ENCODE results near the gene RASSF1. TPM values are rescaled to one million over a fixed set of nuclear protein-coding genes. Genes with fewer than 3 reads are reported as not detected.

Gene RASSF1
- total and polyA plus RNA-seq, 2 of the 13 experiments (the other 11 are each of a cell fraction or from before 2014, with no cell fraction given) = 10.2 to 27.5 TPM

DNA sequence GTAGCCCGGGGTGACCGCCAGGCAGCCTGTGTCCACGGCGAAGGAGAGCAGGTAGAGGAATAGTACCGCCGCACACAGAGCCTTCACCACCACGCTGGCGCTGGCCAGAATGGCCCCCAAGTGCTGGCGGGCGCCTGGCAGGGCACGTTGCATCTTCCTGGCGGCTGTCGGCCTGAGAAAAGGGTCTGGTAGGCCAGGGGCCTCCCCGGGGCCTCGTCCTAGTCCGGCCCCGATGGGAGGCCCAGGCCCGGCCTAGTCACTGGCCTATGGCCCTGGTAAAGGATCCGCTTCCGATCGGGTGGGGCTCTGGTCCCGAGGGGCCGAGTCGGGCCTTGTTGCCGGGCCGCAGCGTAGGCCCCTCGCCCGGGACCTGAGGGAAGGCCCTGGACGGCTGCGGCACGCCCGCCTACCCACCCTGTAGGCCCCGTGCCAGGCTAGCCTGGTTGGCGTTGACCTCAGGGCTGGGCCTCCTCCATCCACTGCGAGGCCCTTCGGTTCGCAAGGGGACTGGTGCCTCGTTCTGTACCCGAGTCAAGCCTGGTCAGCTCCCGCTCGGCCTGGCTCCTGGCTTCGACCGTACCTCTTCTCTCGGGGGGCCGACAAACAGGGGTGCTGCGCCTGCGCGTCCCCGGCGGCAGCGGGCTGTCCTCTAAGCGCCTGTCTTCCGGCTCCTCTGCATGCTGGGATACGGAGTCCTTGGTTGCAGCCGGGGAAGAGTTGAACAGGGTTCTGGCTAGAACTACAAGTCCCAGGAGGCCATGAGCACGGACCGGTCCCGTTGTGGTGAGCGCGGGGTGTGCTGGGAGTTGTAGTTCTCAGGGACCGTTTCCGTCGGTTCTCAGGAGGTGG lies 18.5 kb upstream of the RASSF1 start, which contains the start of gene TMEM115 (continued):
- TF ChIP-seq, protein P1, sequence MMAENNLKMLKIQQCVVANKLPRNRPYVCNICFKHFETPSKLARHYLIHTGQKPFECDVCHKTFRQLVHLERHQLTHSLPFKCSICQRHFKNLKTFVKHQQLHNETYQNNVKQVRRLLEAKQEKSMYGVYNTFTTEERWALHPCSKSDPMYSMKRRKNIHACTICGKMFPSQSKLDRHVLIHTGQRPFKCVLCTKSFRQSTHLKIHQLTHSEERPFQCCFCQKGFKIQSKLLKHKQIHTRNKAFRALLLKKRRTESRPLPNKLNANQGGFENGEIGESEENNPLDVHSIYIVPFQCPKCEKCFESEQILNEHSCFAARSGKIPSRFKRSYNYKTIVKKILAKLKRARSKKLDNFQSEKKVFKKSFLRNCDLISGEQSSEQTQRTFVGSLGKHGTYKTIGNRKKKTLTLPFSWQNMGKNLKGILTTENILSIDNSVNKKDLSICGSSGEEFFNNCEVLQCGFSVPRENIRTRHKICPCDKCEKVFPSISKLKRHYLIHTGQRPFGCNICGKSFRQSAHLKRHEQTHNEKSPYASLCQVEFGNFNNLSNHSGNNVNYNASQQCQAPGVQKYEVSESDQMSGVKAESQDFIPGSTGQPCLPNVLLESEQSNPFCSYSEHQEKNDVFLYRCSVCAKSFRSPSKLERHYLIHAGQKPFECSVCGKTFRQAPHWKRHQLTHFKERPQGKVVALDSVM (CRISPR knock-in tag; IDR thresholded peaks at IDR 0.05) = no peak; the same call in 1 of the 2 replicates
- TF ChIP-seq, protein P2, sequence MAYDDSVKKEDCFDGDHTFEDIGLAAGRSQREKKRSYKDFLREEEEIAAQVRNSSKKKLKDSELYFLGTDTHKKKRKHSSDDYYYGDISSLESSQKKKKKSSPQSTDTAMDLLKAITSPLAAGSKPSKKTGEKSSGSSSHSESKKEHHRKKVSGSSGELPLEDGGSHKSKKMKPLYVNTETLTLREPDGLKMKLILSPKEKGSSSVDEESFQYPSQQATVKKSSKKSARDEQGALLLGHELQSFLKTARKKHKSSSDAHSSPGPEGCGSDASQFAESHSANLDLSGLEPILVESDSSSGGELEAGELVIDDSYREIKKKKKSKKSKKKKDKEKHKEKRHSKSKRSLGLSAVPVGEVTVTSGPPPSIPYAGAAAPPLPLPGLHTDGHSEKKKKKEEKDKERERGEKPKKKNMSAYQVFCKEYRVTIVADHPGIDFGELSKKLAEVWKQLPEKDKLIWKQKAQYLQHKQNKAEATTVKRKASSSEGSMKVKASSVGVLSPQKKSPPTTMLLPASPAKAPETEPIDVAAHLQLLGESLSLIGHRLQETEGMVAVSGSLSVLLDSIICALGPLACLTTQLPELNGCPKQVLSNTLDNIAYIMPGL (CRISPR knock-in tag; IDR thresholded peaks at IDR 0.05; ENCODE audit: borderline replicate concordance in 1 of 2, low read depth in 1 of 2) = peak; percentile 54 to 79; a peak in 3 of 4 replicates
- TF ChIP-seq MXD4 (CRISPR knock-in tag; IDR thresholded peaks at IDR 0.05) = peak; percentile 79; the same call in 1 of the 2 replicates
- peak; percentile 98 for TF ChIP-seq GABPB1 (CRISPR knock-in tag; IDR thresholded peaks at IDR 0.05)
- TF ChIP-seq ZBTB7B (CRISPR knock-in tag; IDR thresholded peaks at IDR 0.05) = peak; percentile 85
- TF ChIP-seq ZNF564 (CRISPR knock-in tag; IDR thresholded peaks at IDR 0.05) = no peak
- no peak for TF ChIP-seq ZNF251 (CRISPR knock-in tag; IDR thresholded peaks at IDR 0.05)
- TF ChIP-seq CBX1 (IDR thresholded peaks at IDR 0.05; ENCODE audit: low read depth) = peak; percentile 26
- TF ChIP-seq ZSCAN22 (CRISPR knock-in tag; IDR thresholded peaks at IDR 0.05) = no peak
- TF ChIP-seq ZNF670 (CRISPR knock-in tag; IDR thresholded peaks at IDR 0.05; ENCODE audit: borderline replicate concordance) = peak; percentile 78; the same call in 1 of the 2 replicates
- no peak for TF ChIP-seq ZNF207 (IDR thresholded peaks at IDR 0.05; ENCODE audit: borderline replicate concordance)
- peak; percentile 41; the same call in 1 of the 2 replicates for TF ChIP-seq ETV5 (CRISPR knock-in tag; IDR thresholded peaks at IDR 0.05; ENCODE audit: borderline replicate concordance)
- TF ChIP-seq, protein P3, sequence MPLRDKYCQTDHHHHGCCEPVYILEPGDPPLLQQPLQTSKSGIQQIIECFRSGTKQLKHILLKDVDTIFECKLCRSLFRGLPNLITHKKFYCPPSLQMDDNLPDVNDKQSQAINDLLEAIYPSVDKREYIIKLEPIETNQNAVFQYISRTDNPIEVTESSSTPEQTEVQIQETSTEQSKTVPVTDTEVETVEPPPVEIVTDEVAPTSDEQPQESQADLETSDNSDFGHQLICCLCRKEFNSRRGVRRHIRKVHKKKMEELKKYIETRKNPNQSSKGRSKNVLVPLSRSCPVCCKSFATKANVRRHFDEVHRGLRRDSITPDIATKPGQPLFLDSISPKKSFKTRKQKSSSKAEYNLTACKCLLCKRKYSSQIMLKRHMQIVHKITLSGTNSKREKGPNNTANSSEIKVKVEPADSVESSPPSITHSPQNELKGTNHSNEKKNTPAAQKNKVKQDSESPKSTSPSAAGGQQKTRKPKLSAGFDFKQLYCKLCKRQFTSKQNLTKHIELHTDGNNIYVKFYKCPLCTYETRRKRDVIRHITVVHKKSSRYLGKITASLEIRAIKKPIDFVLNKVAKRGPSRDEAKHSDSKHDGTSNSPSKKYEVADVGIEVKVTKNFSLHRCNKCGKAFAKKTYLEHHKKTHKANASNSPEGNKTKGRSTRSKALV (CRISPR knock-in tag; IDR thresholded peaks at IDR 0.05) = 0 out of 2 replicates have a peak, but pooled peaks have one; percentile 63
- TF ChIP-seq, protein P4, sequence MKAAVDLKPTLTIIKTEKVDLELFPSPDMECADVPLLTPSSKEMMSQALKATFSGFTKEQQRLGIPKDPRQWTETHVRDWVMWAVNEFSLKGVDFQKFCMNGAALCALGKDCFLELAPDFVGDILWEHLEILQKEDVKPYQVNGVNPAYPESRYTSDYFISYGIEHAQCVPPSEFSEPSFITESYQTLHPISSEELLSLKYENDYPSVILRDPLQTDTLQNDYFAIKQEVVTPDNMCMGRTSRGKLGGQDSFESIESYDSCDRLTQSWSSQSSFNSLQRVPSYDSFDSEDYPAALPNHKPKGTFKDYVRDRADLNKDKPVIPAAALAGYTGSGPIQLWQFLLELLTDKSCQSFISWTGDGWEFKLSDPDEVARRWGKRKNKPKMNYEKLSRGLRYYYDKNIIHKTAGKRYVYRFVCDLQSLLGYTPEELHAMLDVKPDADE (CRISPR knock-in tag; IDR thresholded peaks at IDR 0.05) = no peak
- TF ChIP-seq ZNF558 (CRISPR knock-in tag; IDR thresholded peaks at IDR 0.05; ENCODE audit: borderline replicate concordance) = peak; percentile 42; the same call in 1 of the 2 replicates
- no peak for TF ChIP-seq ZBTB1 (CRISPR knock-in tag; IDR thresholded peaks at IDR 0.05; ENCODE audit: borderline replicate concordance)
- no peak for TF ChIP-seq JUNB (CRISPR knock-in tag; IDR thresholded peaks at IDR 0.05; ENCODE audit: borderline replicate concordance)
- TF ChIP-seq ZNF101 (CRISPR knock-in tag; IDR thresholded peaks at IDR 0.05; ENCODE audit: borderline replicate concordance, low read depth) = 0 out of 2 replicates have a peak, but pooled peaks have one; percentile 29
- TF ChIP-seq CBFB (CRISPR knock-in tag; IDR thresholded peaks at IDR 0.05) = peak; percentile 95
- TF ChIP-seq, protein P5, sequence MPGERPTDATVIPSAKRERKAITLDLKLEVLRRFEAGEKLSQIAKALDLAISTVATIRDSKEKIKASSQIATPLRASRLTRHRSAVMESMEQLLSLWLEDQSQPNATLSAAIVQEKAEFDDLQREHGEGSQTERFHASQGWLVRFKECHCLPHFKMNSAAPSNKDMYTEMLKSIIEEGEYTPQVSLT (CRISPR knock-in tag; IDR thresholded peaks at IDR 0.05; ENCODE audit: borderline replicate concordance, low read depth) = no peak; the same call in 1 of the 2 replicates
- peak; percentile 60 for TF ChIP-seq RBM39 (IDR thresholded peaks at IDR 0.05; ENCODE audit: low read depth, low read length, poor library complexity, severe bottlenecking)
